HEK293T (cell line): ENCODE data around the gene FBXO21.

Experiments used
- FOXK2 ChIP-seq: fragments of 450-650 bp; IDR thresholded peaks from 2 replicates; pipeline ENCODE4 v1.6.1; 2016; ENCODE audit warnings: mild to moderate bottlenecking
- FOXM1 ChIP-seq: fragments of 450-650 bp; IDR thresholded peaks from 2 replicates; pipeline ENCODE4 v1.6.1; 2017; ENCODE audit warnings: mild to moderate bottlenecking, borderline replicate concordance
- NFRKB ChIP-seq: fragments of 450-650 bp; IDR thresholded peaks from 2 replicates; pipeline ENCODE4 v1.6.1; 2016; ENCODE audit warnings: mild to moderate bottlenecking, moderate library complexity
- PKNOX1 ChIP-seq: fragments of 450-650 bp; IDR thresholded peaks from 2 replicates; pipeline ENCODE4 v1.6.1; 2016
- TARDBP ChIP-seq: fragments of 450-650 bp; IDR thresholded peaks from 2 replicates; pipeline ENCODE4 v1.6.1; 2016

GRCh38 chr12:117105902-117106301, 84.4 kb downstream of the FBXO21 start:
- TF ChIP-seq FOXK2 (no peak), FOXM1 (no peak), NFRKB (no peak), TARDBP (no peak), PKNOX1 (no peak)
